ENCODE measurements around the gene MAZ. TPM values are rescaled to one million over a fixed set of nuclear protein-coding genes. Genes with fewer than 3 reads are reported as not detected.

Gene MAZ
- total and polyA plus RNA-seq, 2 of the 13 experiments (the other 11 are each of a cell fraction or from before 2014, with no cell fraction given), result 203 to 277 TPM

DNA sequence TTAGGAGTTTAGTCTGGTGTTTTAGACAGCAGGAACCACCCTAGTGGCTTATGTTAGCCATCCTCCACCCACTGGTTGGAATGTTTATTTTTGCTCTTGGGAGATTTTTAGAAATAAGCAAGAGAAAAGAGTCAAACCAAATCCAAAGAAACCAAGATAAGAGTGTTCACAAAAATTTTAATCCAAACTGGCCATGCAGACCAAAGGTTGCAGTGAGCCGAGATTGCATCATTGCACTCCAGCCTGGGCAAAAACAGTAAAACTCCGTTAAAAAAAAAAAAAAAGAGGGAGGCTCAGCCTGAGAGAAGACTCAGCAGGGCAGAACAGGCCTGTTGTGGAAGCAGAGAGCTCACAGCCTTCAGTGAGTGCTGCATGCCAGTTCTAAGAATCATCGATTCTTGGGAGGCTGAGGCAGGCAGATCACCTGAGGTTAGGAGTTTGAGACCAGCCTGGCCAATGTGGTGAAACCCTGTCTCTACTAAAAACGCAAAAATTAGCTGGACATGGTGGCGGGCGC is 48.3 kb upstream of the MAZ start (continued):
- TF ChIP-seq, protein P1, sequence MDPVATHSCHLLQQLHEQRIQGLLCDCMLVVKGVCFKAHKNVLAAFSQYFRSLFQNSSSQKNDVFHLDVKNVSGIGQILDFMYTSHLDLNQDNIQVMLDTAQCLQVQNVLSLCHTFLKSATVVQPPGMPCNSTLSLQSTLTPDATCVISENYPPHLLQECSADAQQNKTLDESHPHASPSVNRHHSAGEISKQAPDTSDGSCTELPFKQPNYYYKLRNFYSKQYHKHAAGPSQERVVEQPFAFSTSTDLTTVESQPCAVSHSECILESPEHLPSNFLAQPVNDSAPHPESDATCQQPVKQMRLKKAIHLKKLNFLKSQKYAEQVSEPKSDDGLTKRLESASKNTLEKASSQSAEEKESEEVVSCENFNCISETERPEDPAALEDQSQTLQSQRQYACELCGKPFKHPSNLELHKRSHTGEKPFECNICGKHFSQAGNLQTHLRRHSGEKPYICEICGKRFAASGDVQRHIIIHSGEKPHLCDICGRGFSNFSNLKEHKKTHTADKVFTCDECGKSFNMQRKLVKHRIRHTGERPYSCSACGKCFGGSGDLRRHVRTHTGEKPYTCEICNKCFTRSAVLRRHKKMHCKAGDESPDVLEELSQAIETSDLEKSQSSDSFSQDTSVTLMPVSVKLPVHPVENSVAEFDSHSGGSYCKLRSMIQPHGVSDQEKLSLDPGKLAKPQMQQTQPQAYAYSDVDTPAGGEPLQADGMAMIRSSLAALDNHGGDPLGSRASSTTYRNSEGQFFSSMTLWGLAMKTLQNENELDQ (CRISPR knock-in tag; IDR thresholded peaks at IDR 0.05; ENCODE audit: borderline replicate concordance), result no peak
- no peak; the same call in 1 of the 2 replicates for TF ChIP-seq ZNF232 (CRISPR knock-in tag; IDR thresholded peaks at IDR 0.05; ENCODE audit: borderline replicate concordance)
- TF ChIP-seq ZFP90 (CRISPR knock-in tag; IDR thresholded peaks at IDR 0.05; ENCODE audit: borderline replicate concordance), result no peak
- no peak for TF ChIP-seq CC2D1A (CRISPR knock-in tag; IDR thresholded peaks at IDR 0.05)
- TF ChIP-seq, protein P2, sequence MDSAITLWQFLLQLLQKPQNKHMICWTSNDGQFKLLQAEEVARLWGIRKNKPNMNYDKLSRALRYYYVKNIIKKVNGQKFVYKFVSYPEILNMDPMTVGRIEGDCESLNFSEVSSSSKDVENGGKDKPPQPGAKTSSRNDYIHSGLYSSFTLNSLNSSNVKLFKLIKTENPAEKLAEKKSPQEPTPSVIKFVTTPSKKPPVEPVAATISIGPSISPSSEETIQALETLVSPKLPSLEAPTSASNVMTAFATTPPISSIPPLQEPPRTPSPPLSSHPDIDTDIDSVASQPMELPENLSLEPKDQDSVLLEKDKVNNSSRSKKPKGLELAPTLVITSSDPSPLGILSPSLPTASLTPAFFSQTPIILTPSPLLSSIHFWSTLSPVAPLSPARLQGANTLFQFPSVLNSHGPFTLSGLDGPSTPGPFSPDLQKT (CRISPR knock-in tag; IDR thresholded peaks at IDR 0.05; ENCODE audit: borderline replicate concordance), result no peak
- TF ChIP-seq, protein P3, sequence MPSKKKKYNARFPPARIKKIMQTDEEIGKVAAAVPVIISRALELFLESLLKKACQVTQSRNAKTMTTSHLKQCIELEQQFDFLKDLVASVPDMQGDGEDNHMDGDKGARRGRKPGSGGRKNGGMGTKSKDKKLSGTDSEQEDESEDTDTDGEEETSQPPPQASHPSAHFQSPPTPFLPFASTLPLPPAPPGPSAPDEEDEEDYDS (CRISPR knock-in tag; IDR thresholded peaks at IDR 0.05), result no peak
- no peak for TF ChIP-seq CREB1 (IDR thresholded peaks at IDR 0.05)
- 0 out of 2 replicates have a peak, but pooled peaks have one; percentile 43 for TF ChIP-seq CREB1 (CRISPR knock-in tag; IDR thresholded peaks at IDR 0.05)
- TF ChIP-seq ZNF121 (CRISPR knock-in tag; IDR thresholded peaks at IDR 0.05), result no peak
- TF ChIP-seq ZMYM4 (CRISPR knock-in tag; IDR thresholded peaks at IDR 0.05), result 0 out of 2 replicates have a peak, but pooled peaks have one; percentile 33
- TF ChIP-seq ZBTB3 (CRISPR knock-in tag; IDR thresholded peaks at IDR 0.05; ENCODE audit: borderline replicate concordance, low read depth), result peak; percentile 58; the same call in 1 of the 2 replicates
- TF ChIP-seq RAD21 (CRISPR knock-in tag; IDR thresholded peaks at IDR 0.05), result no peak
- no peak for TF ChIP-seq KDM4B (CRISPR knock-in tag; IDR thresholded peaks at IDR 0.05)
- TF ChIP-seq CHCHD3 (CRISPR knock-in tag; IDR thresholded peaks at IDR 0.05), result no peak
- 0 out of 2 replicates have a peak, but pooled peaks have one; percentile 20 for TF ChIP-seq YEATS4 (CRISPR knock-in tag; IDR thresholded peaks at IDR 0.05; ENCODE audit: borderline replicate concordance)
- TF ChIP-seq, protein P4, sequence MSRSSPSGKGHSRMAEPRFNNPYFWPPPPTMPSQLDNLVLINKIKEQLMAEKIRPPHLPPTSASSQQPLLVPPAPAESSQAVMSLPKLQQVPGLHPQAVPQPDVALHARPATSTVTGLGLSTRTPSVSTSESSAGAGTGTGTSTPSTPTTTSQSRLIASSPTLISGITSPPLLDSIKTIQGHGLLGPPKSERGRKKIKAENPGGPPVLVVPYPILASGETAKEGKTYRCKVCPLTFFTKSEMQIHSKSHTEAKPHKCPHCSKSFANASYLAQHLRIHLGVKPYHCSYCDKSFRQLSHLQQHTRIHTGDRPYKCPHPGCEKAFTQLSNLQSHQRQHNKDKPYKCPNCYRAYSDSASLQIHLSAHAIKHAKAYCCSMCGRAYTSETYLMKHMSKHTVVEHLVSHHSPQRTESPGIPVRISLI (CRISPR knock-in tag; IDR thresholded peaks at IDR 0.05; ENCODE audit: borderline replicate concordance), result peak; percentile 98
- TF ChIP-seq ATAD3A (CRISPR knock-in tag; IDR thresholded peaks at IDR 0.05), result no peak
- peak; percentile 58; the same call in 1 of the 2 replicates for TF ChIP-seq DPF2 (CRISPR knock-in tag; IDR thresholded peaks at IDR 0.05; ENCODE audit: borderline replicate concordance, low read depth)
- no peak; the same call in 1 of the 2 replicates for TF ChIP-seq FOXC1 (CRISPR knock-in tag; IDR thresholded peaks at IDR 0.05; ENCODE audit: borderline replicate concordance)
- TF ChIP-seq CCAR2 (optimal IDR thresholded peaks at IDR 0.05; ENCODE audit: low read depth, low read length), result no peak
- peak; percentile 48; the same call in 1 of the 2 replicates for TF ChIP-seq TBX2 (CRISPR knock-in tag; IDR thresholded peaks at IDR 0.05; ENCODE audit: borderline replicate concordance)
- no peak; the same call in 1 of the 2 replicates for TF ChIP-seq ZNF350 (CRISPR knock-in tag; IDR thresholded peaks at IDR 0.05; ENCODE audit: borderline replicate concordance, low read depth)
- TF ChIP-seq, protein P5, sequence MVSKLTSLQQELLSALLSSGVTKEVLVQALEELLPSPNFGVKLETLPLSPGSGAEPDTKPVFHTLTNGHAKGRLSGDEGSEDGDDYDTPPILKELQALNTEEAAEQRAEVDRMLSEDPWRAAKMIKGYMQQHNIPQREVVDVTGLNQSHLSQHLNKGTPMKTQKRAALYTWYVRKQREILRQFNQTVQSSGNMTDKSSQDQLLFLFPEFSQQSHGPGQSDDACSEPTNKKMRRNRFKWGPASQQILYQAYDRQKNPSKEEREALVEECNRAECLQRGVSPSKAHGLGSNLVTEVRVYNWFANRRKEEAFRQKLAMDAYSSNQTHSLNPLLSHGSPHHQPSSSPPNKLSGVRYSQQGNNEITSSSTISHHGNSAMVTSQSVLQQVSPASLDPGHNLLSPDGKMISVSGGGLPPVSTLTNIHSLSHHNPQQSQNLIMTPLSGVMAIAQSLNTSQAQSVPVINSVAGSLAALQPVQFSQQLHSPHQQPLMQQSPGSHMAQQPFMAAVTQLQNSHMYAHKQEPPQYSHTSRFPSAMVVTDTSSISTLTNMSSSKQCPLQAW (CRISPR knock-in tag; IDR thresholded peaks at IDR 0.05), result no peak
- TF ChIP-seq ZNF567 (CRISPR knock-in tag; IDR thresholded peaks at IDR 0.05; ENCODE audit: borderline replicate concordance), result no peak

Measured in HepG2 (cell line).